Activated CD8-positive, alpha-beta T cell treated with anti-CD3 and anti-CD28 coated beads for 36 hours (primary cell): ENCODE measurements around the gene TMEM132A. TPM values are rescaled to one million over a fixed set of nuclear protein-coding genes. Genes with fewer than 3 reads are reported as not detected.

ENCODE experiments used
- ATAC-seq: fragments of 200-7000 bp; cut with Tn5 transposase; one replicate; pipeline ENCODE4 v1.10.0; 2021; ENCODE audit warnings: mild to moderate bottlenecking, moderate library complexity
- CTCF ChIA-PET: fragments of 350-600 bp; sonication (Branson Sonifier 250); formaldehyde crosslinking; loops from one replicate; lab custom pipeline; 2021; ENCODE audit warnings: antibody characterized with exemption; lab: Charles Lee
- POLR2A ChIA-PET: fragments of 350-600 bp; sonication (Branson Sonifier 250); formaldehyde crosslinking; loops from one replicate; lab custom pipeline; 2021; ENCODE audit warnings: antibody characterized with exemption; lab: Charles Lee
- DNase-seq: peaks from one replicate; pipeline ENCODE4 v3.0.0-alpha.2; 2020
- H3K27ac Mint-ChIP-seq: one replicate; pipeline ENCODE4 v1.8.0; 2021; ENCODE audit warnings: mild to moderate bottlenecking, mixed read lengths
- H3K27me3 Mint-ChIP-seq: one replicate; pipeline ENCODE4 v1.8.0; 2021; ENCODE audit warnings: mixed read lengths
- H3K36me3 Mint-ChIP-seq: one replicate; pipeline ENCODE4 v1.8.0; 2021; ENCODE audit warnings: low read depth, mixed read lengths
- H3K4me1 Mint-ChIP-seq: one replicate; pipeline ENCODE4 v1.8.0; 2021; ENCODE audit warnings: low read depth, mixed read lengths
- H3K4me3 Mint-ChIP-seq: one replicate; pipeline ENCODE4 v1.8.0; 2021; ENCODE audit warnings: mild to moderate bottlenecking, moderate library complexity, mixed read lengths
- H3K9me3 Mint-ChIP-seq: one replicate; pipeline ENCODE4 v1.8.0; 2021; ENCODE audit warnings: mixed read lengths
- CTCF ChIP-seq: fragments of 200-600 bp; IDR thresholded peaks from one replicate; pipeline ENCODE4 v1.8.0; 2022; ENCODE audit warnings: antibody characterized with exemption, mild to moderate bottlenecking
- intact Hi-C: fragments of 100-400 bp; cut with micrococcal nuclease; formaldehyde crosslinking; loops from one replicate; pipeline ENCODE4 v1.10.0; 2022
- total RNA-seq, 2 experiments: library from RNA; stranded (reverse); gene quantifications; one replicate each; pipeline ENCODE4 v1.2.3, GENCODE V29; 2021

TMEM132A gene
- total RNA-seq, 2 experiments from 2014 or later = 1.1 to 1.3 TPM

GRCh38 chr11:60919320-60919719, 4.9 kb upstream of the TMEM132A start:
- peaks cover 54% of the 10 kb centered on the region for H3K36me3 Mint-ChIP-seq
- H3K4me1 Mint-ChIP-seq = peaks cover 49% of the 10 kb centered on the region
- ATAC-seq = no peak
- TF ChIP-seq CTCF = no peak
- intact Hi-C loops = loop anchor here (5.0 kb wide), 1 partner anchor 268 kb away; no protein-coding TSS in a partner anchor
- H3K9me3 Mint-ChIP-seq = no peaks in the 10 kb centered on the region
- ChIA-PET CTCF (interaction anchor here (1.2 to 2.0 kb wide), 3 partner anchors 9 to 88 kb away, joined by 3 to 5 read pairs (median 5); no protein-coding TSS in a partner anchor), POLR2A (interaction anchor here (0.6 to 1.3 kb wide), 6 partner anchors 13 to 126 kb away, joined by 3 read pairs; no protein-coding TSS in a partner anchor)
- no peak for DNase-seq
- no peak overlapping the region for H3K27ac Mint-ChIP-seq
- no peak overlapping the region for H3K4me3 Mint-ChIP-seq
- no peaks in the 10 kb centered on the region for H3K27me3 Mint-ChIP-seq

GRCh38 chr11:60919956-60920355, 4.3 kb upstream of the TMEM132A start:
- Mint-ChIP-seq H3K36me3 (peaks cover 52% of the 10 kb centered on the region), H3K9me3 (no peaks in the 10 kb centered on the region), H3K4me3 (no peak overlapping the region), H3K4me1 (peaks cover 50% of the 10 kb centered on the region), H3K27ac (no peak overlapping the region), H3K27me3 (no peaks in the 10 kb centered on the region)
- CTCF ChIA-PET = interaction anchor here (2.0 kb wide), 1 partner anchor 50 kb away, joined by 5 read pairs; no protein-coding TSS in a partner anchor
- DNase-seq = no peak
- ATAC-seq = no peak
- intact Hi-C loops = loop anchor here (5.0 kb wide), 1 partner anchor 267 kb away; no protein-coding TSS in a partner anchor
- TF ChIP-seq CTCF = no peak
- POLR2A ChIA-PET = interaction anchor here (0.7 kb wide), 1 partner anchor 102 kb away, joined by 3 read pairs; no protein-coding TSS in a partner anchor

- Mint-ChIP-seq H3K27ac (no peak overlapping the region), H3K4me1 (peaks cover 51% of the 10 kb centered on the region), H3K9me3 (no peaks in the 10 kb centered on the region), H3K4me3 (no peak overlapping the region), H3K27me3 (peaks cover 9% of the 10 kb centered on the region), H3K36me3 (peaks cover 47% of the 10 kb centered on the region)
- ATAC-seq (no peak), DNase-seq (no peak)
- CTCF ChIA-PET = interaction anchor here (2.0 kb wide), 1 partner anchor 48 kb away, joined by 5 read pairs; no protein-coding TSS in a partner anchor
- POLR2A ChIA-PET = interaction anchor here (1.2 kb wide), 2 partner anchors 26 to 192 kb away, joined by 3 read pairs; no protein-coding TSS in a partner anchor
- intact Hi-C loops = no loop called here
- TF ChIP-seq CTCF = no peak
Measured at GRCh38 chr11:60921259-60921658, 3.0 kb upstream of the TMEM132A start.

GRCh38 chr11:60921777-60922335, 2.4 kb upstream of the TMEM132A start:
- DNase-seq (no peak), ATAC-seq (no peak)
- Mint-ChIP-seq H3K27ac (no peak overlapping the region), H3K36me3 (peaks cover 44% of the 10 kb centered on the region), H3K4me1 (peaks cover 46% of the 10 kb centered on the region), H3K27me3 (peaks cover 9% of the 10 kb centered on the region), H3K4me3 (no peak overlapping the region), H3K9me3 (no peaks in the 10 kb centered on the region)
- ChIA-PET CTCF (no interaction called here), POLR2A (interaction anchor here (0.9 to 1.2 kb wide), 3 partner anchors 10 to 191 kb away, joined by 3 read pairs; no protein-coding TSS in a partner anchor)
- intact Hi-C loops = no loop called here
- TF ChIP-seq CTCF = no peak

- H3K9me3 Mint-ChIP-seq = no peaks in the 10 kb centered on the region
- ATAC-seq = no peak
- no peak overlapping the region for H3K27ac Mint-ChIP-seq
- H3K27me3 Mint-ChIP-seq = peaks cover 9% of the 10 kb centered on the region
- H3K4me1 Mint-ChIP-seq = peaks cover 40% of the 10 kb centered on the region
- intact Hi-C loops = no loop called here
- no peak overlapping the region for H3K4me3 Mint-ChIP-seq
- peaks cover 37% of the 10 kb centered on the region for H3K36me3 Mint-ChIP-seq
- ChIA-PET CTCF (interaction anchor here (1.4 kb wide), 1 partner anchor 8 kb away, joined by 7 read pairs; no protein-coding TSS in a partner anchor), POLR2A (interaction anchor here (0.9 to 1.7 kb wide), 2 partner anchors 9 to 17 kb away, joined by 3 to 9 read pairs; partner anchors contain the start of gene PRPF19)
- TF ChIP-seq CTCF = no peak
- no peak for DNase-seq
Measured at GRCh38 chr11:60922906-60923305, 1.4 kb upstream of the TMEM132A start.
